ENCODE measurements around the gene REXO5. TPM values are rescaled to one million over a fixed set of nuclear protein-coding genes. Genes with fewer than 3 reads are reported as not detected.

REXO5 gene
- polyA plus RNA-seq, 1 donor (not counting 4 experiments of a cell fraction or from before 2014, with no cell fraction given) = 2.6 TPM

DNA sequence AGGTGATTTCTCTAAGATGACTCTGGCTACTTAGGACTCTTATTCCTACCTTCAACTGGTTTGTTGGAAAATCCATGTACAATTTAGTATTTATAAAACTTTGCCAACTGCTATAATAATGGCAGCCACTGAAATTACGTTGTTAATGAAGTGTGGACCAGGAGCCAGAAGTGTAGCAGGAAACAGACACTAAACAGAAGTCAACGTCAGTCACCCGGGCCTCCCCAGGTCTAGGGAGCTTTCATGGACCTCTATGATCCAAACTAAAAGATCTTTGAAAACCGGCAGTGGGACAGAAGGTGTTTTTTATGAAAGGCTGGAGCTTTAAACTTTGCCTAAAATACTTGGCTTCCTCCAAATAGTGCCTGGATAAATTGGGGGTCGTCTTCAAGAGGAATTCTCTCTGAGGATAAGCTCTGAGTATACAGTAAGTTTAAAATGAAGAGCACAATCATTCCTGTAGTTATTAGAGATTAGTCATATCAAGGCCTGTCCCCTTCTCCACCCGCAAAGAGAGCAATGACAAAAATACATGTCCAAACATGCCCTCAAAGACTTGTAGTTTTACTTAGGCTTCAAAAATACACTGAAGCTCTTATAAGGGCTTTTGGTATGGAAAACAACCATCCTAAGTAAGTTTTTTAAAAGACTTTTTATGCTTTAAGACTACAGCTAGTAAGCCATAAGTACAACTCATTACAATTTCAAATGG lies 59.2 kb downstream of the REXO5 start:
- Histone ChIP-seq H3K9me3 (ENCODE audit: control insufficient read depth, low read depth, low read length) (no peaks in the 10 kb centered on the region), H3K9me1 (ENCODE audit: control insufficient read depth, extremely low read depth, insufficient read depth, low read length) (peaks cover 7% of the 10 kb centered on the region), H3K27ac (ENCODE audit: control insufficient read depth, insufficient read depth, low read length) (peak overlapping the region; percentile 99), H3K4me1 (ENCODE audit: control insufficient read depth, extremely low read depth, insufficient read depth, low read length) (peaks cover 59% of the 10 kb centered on the region), H3K27me3 (ENCODE audit: control insufficient read depth, extremely low read depth, insufficient read depth, low read length) (no peaks in the 10 kb centered on the region), H3K36me3 (ENCODE audit: control insufficient read depth in 2 of 2, extremely low read depth in 1 of 2, insufficient read depth in 2 of 2, low read length in 2 of 2) (peaks cover 13 to 17% of the 10 kb centered on the region in 2 experiments), H4K20me1 (ENCODE audit: control insufficient read depth, extremely low read depth, insufficient read depth, low read length) (no peaks in the 10 kb centered on the region), H2AFZ (ENCODE audit: control insufficient read depth, low read length) (peak overlapping the region; percentile 42), H3K9ac (ENCODE audit: control insufficient read depth, extremely low read depth, insufficient read depth, low read length) (peak overlapping the region; percentile 83), H3K4me3 (ENCODE audit: control insufficient read depth in 2 of 3, extremely low read depth in 1 of 3, insufficient read depth in 2 of 3, low read depth in 1 of 3, low read length in 3 of 3) (peak overlapping the region in 2 of 3 experiments; percentile 56 to 66), H3K79me2 (ENCODE audit: control insufficient read depth, insufficient read depth, low read length) (peaks cover 61% of the 10 kb centered on the region), H3K4me2 (ENCODE audit: control insufficient read depth, extremely low read depth, insufficient read depth, low read depth, low read length) (peak overlapping the region; percentile 99)
- peak; percentile 71 for DNase-seq (ENCODE audit: low read depth, low spot score)
- TF ChIP-seq EZH2 (IDR thresholded peaks at IDR 0.05; ENCODE audit: low read length) = no peak
- dilution Hi-C loops (cut with MboI; ENCODE audit: extremely low pct_ligation_motif_present, low sequenced_read_pairs) = no loop called here
- FAIRE-seq = peak; percentile 48

DNA sequence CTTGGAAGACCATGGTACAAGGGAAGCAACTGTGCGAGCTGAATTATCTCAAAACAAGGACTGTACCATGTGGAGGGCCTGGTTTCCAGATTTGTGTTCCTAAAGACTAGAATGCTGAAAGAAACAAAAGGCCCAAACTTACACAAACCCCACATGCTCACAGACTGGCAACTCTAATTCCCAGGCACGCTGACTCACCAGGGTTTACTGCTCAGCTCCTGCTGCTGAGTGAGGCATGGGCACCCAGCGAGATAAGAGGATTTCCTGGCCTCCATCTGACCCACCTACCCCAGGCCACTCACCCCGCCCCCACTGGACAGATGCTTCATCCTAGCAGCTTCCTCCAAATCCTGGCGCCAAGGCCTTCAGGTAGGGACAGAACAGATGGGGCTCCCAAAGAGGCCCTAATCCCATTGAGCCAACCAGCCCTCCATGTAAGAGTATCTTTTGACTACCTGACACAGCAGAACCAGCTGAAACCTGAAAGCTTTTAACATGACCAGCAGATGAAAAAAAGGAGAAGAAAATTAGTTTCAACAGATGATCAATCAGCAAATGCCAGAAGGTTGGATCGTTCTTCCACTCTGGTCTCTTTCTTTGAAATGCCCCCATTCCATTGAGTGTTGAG lies 59.9 kb downstream of the REXO5 start:
- Histone ChIP-seq H3K36me3 (ENCODE audit: control insufficient read depth in 2 of 2, extremely low read depth in 1 of 2, insufficient read depth in 2 of 2, low read length in 2 of 2) (peaks cover 10 to 17% of the 10 kb centered on the region in 2 experiments), H3K27me3 (ENCODE audit: control insufficient read depth, extremely low read depth, insufficient read depth, low read length) (no peaks in the 10 kb centered on the region), H3K9ac (ENCODE audit: control insufficient read depth, extremely low read depth, insufficient read depth, low read length) (peak overlapping the region; percentile 83), H3K9me1 (ENCODE audit: control insufficient read depth, extremely low read depth, insufficient read depth, low read length) (peaks cover 7% of the 10 kb centered on the region), H3K27ac (ENCODE audit: control insufficient read depth, insufficient read depth, low read length) (peak overlapping the region; percentile 99), H3K4me3 (ENCODE audit: control insufficient read depth in 2 of 3, extremely low read depth in 1 of 3, insufficient read depth in 2 of 3, low read depth in 1 of 3, low read length in 3 of 3) (peak overlapping the region in 2 of 3 experiments; percentile 56 to 66), H4K20me1 (ENCODE audit: control insufficient read depth, extremely low read depth, insufficient read depth, low read length) (no peaks in the 10 kb centered on the region), H3K4me2 (ENCODE audit: control insufficient read depth, extremely low read depth, insufficient read depth, low read depth, low read length) (peak overlapping the region; percentile 99), H3K9me3 (ENCODE audit: control insufficient read depth, low read depth, low read length) (no peaks in the 10 kb centered on the region), H2AFZ (ENCODE audit: control insufficient read depth, low read length) (no peak overlapping the region), H3K79me2 (ENCODE audit: control insufficient read depth, insufficient read depth, low read length) (peaks cover 65% of the 10 kb centered on the region), H3K4me1 (ENCODE audit: control insufficient read depth, extremely low read depth, insufficient read depth, low read length) (peaks cover 60% of the 10 kb centered on the region)
- dilution Hi-C loops (cut with MboI; ENCODE audit: extremely low pct_ligation_motif_present, low sequenced_read_pairs) = no loop called here
- no peak for TF ChIP-seq EZH2 (IDR thresholded peaks at IDR 0.05; ENCODE audit: low read length)
- TF ChIP-seq, protein P1, sequence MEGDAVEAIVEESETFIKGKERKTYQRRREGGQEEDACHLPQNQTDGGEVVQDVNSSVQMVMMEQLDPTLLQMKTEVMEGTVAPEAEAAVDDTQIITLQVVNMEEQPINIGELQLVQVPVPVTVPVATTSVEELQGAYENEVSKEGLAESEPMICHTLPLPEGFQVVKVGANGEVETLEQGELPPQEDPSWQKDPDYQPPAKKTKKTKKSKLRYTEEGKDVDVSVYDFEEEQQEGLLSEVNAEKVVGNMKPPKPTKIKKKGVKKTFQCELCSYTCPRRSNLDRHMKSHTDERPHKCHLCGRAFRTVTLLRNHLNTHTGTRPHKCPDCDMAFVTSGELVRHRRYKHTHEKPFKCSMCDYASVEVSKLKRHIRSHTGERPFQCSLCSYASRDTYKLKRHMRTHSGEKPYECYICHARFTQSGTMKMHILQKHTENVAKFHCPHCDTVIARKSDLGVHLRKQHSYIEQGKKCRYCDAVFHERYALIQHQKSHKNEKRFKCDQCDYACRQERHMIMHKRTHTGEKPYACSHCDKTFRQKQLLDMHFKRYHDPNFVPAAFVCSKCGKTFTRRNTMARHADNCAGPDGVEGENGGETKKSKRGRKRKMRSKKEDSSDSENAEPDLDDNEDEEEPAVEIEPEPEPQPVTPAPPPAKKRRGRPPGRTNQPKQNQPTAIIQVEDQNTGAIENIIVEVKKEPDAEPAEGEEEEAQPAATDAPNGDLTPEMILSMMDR (optimal IDR thresholded peaks at IDR 0.05 in 1 of 3, IDR thresholded peaks at IDR 0.05 in 1 of 3, conservative IDR thresholded peaks at IDR 0.05 in 1 of 3; ENCODE audit: extremely low read depth in 1 of 3, insufficient read depth in 2 of 3, low read length in 3 of 3) = no peak
- peak; percentile 69 for DNase-seq (ENCODE audit: low read depth, low spot score)
- FAIRE-seq = peak; percentile 79
